ENCODE results near the gene NCR2. TPM values are rescaled to one million over a fixed set of nuclear protein-coding genes. Genes with fewer than 3 reads are reported as not detected.

NCR2 gene
- total RNA-seq, 1 experiment from 2014 or later, result not detected

DNA sequence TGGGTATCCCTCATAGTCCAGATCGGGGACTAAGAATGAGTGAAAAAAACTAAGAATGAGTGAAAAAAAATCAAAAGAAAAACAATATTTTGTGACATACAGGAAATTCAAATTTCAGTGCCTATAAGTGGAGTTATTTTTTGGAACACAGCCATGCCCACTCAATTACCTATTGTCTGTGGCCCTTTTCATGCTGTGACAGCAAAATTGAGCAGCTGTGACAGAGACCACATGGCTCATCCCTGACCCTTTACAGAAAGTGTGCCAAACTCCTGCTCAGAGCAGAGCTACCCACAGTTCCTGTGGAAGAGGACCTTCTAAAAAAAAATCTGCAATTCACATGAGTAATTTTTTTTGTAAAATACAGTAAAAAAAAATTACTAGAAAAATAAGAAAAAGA, 1.4 kb downstream of the NCR2 start:
- no peaks in the 10 kb centered on the region for H3K9me3 Mint-ChIP-seq
- no peaks in the 10 kb centered on the region for H3K79me1 ChIP-seq (ENCODE audit: insufficient read depth, low read depth, low read length, poor library complexity, severe bottlenecking)

More for the DNA sequence above, 1.4 kb downstream of the NCR2 start:
- no peak overlapping the region for H3K18ac ChIP-seq (ENCODE audit: insufficient read length, low read depth, low read length)
- Mint-ChIP-seq H3K4me3 (no peak overlapping the region), H3K4me1 (peaks cover 3 to 8% of the 10 kb centered on the region in 2 experiments; a peak in 3 of 4 replicates), H3K27ac (no peak overlapping the region), H3K27me3 (ENCODE audit: low read depth) (peaks cover 21% of the 10 kb centered on the region), H3K36me3 (ENCODE audit: insufficient read depth in 1 of 3, low read depth in 3 of 3) (no peaks in the 10 kb centered on the region)
- H2BK15ac ChIP-seq (ENCODE audit: low read depth, low read length), result no peak overlapping the region
- no peak overlapping the region for H3K27ac ChIP-seq (ENCODE audit: insufficient read length, low read depth, low read length)
- H3K4me1 ChIP-seq (ENCODE audit: insufficient read depth, low read length), result no peaks in the 10 kb centered on the region
- no peak overlapping the region for H3K4me2 ChIP-seq (ENCODE audit: insufficient read depth, insufficient read length, low read length)
- no peak overlapping the region for H3K23ac ChIP-seq (ENCODE audit: insufficient read length, low read depth, low read length)
- H2AFZ ChIP-seq (ENCODE audit: low read length), result no peak overlapping the region
- H2BK120ac ChIP-seq (ENCODE audit: low read depth, low read length, poor library complexity, severe bottlenecking), result no peak overlapping the region
- no peaks in the 10 kb centered on the region for H3K23me2 ChIP-seq (ENCODE audit: insufficient read length, low read depth, low read length, poor library complexity, severe bottlenecking)
- H3K56ac ChIP-seq (ENCODE audit: insufficient read length, low read depth, low read length), result no peak overlapping the region
- H3K9me3 ChIP-seq (ENCODE audit: control insufficient read depth, low read depth, low read length), result no peaks in the 10 kb centered on the region
- no peak overlapping the region for H4K8ac ChIP-seq (replicated peaks; ENCODE audit: insufficient read length, low read depth, low read length)
- no peak overlapping the region for H3K14ac ChIP-seq (ENCODE audit: insufficient read depth, low read length)
- TF ChIP-seq CTCF (conservative IDR thresholded peaks at IDR 0.05), result no peak
- no peak overlapping the region for H4K5ac ChIP-seq (ENCODE audit: insufficient read length, low read depth, low read length)
- WGBS (ENCODE audit: extremely low coverage, insufficient read length, low lambda C conversion rate), result no CpG with 5 or more reads among the region's 1 CpG
- H3K4ac ChIP-seq (ENCODE audit: low read depth, low read length), result no peak overlapping the region
- no peak overlapping the region for H3T11ph ChIP-seq (ENCODE audit: low read length)
- no peak overlapping the region for H2AK5ac ChIP-seq (ENCODE audit: insufficient read length, low read length)
- no peak for DNase-seq
- H3K79me2 ChIP-seq (ENCODE audit: insufficient read depth, low read length), result no peaks in the 10 kb centered on the region
- no peak overlapping the region for H4K91ac ChIP-seq (ENCODE audit: insufficient read length, low read depth, low read length)
- no peaks in the 10 kb centered on the region for H3K27me3 ChIP-seq (ENCODE audit: insufficient read depth, low read length)
- H2BK12ac ChIP-seq (ENCODE audit: insufficient read length, low read depth, low read length), result no peak overlapping the region
- H3K9ac ChIP-seq (ENCODE audit: extremely low read depth, insufficient read length, low read length), result no peak overlapping the region
- no peak overlapping the region for H2BK5ac ChIP-seq (ENCODE audit: insufficient read length, low read length)
- H4K20me1 ChIP-seq (ENCODE audit: control insufficient read depth, insufficient read depth, insufficient read length), result no peaks in the 10 kb centered on the region
- H2BK20ac ChIP-seq (ENCODE audit: low read depth, low read length, poor library complexity, severe bottlenecking), result no peak overlapping the region

Data from H9 (cell line).